K562 (cell line): ENCODE results near the gene NAPB. TPM values are rescaled to one million over a fixed set of nuclear protein-coding genes. Genes with fewer than 3 reads are reported as not detected.

Source experiments
- BCL6 ChIP-seq: fragments of 250-450 bp; sonication (Bioruptor Pico); IDR thresholded peaks from 2 replicates; pipeline ENCODE4 v1.4.0; 2020
- BRD9 ChIP-seq: fragments of 450-650 bp; IDR thresholded peaks from 2 replicates; pipeline ENCODE4 v1.6.1; 2018; ENCODE audit warnings: low read depth; ENCODE audit not compliant: partially characterized antibody
- CTBP1 ChIP-seq: fragments of 450-650 bp; IDR thresholded peaks from 2 replicates; pipeline ENCODE4 v1.6.1; 2016; ENCODE audit warnings: borderline replicate concordance
- E2F4 ChIP-seq: sonication (generic); formaldehyde crosslinking; IDR thresholded peaks from 2 replicates; pipeline ENCODE4 v1.8.0; 2022; ENCODE audit warnings: mild to moderate bottlenecking, low read depth, missing genetic modification reagents
- HNRNPLL ChIP-seq: fragments of 200-400 bp; formaldehyde crosslinking; IDR thresholded peaks from 2 replicates; pipeline ENCODE4 v1.6.1; 2017; ENCODE audit warnings: low read length, low read depth, mild to moderate bottlenecking; ENCODE audit not compliant: poor library complexity, severe bottlenecking
- HNRNPUL1 ChIP-seq: fragments of 200-400 bp; formaldehyde crosslinking; IDR thresholded peaks from 2 replicates; pipeline ENCODE4 v1.6.1; 2017; ENCODE audit warnings: low read length
- NFRKB ChIP-seq: fragments of 450-650 bp; IDR thresholded peaks from 2 replicates; pipeline ENCODE4 v1.6.1; 2016; ENCODE audit warnings: low read depth
- PCBP1 ChIP-seq: fragments of 200-400 bp; formaldehyde crosslinking; IDR thresholded peaks from 2 replicates; pipeline ENCODE4 v1.6.1; 2018; ENCODE audit warnings: mild to moderate bottlenecking, low read depth, low read length; ENCODE audit not compliant: poor library complexity, severe bottlenecking
- RBM34 ChIP-seq: fragments of 200-400 bp; formaldehyde crosslinking; IDR thresholded peaks from 2 replicates; pipeline ENCODE4 v1.6.1; 2018; ENCODE audit warnings: low read length, borderline replicate concordance; ENCODE audit not compliant: insufficient read depth
- TAF15 ChIP-seq: fragments of 200-400 bp; formaldehyde crosslinking; IDR thresholded peaks from 2 replicates; pipeline ENCODE4 v1.6.1; 2017; ENCODE audit warnings: mild to moderate bottlenecking, low read depth, low read length, moderate library complexity
- TFAM ChIP-seq: fragments of 250-450 bp; sonication (Bioruptor Pico); conservative IDR thresholded peaks from 2 replicates; pipeline ENCODE4 v1.5.0; 2021; ENCODE audit warnings: mild to moderate bottlenecking, moderate library complexity
- TSHZ1 ChIP-seq: fragments of 250-450 bp; sonication (Bioruptor Pico); IDR thresholded peaks from 2 replicates; pipeline ENCODE4 v1.4.0; 2020; ENCODE audit warnings: mild to moderate bottlenecking, moderate library complexity
- ZNF408 ChIP-seq: fragments of 250-450 bp; sonication (Bioruptor Pico); IDR thresholded peaks from 2 replicates; pipeline ENCODE4 v1.4.0; 2020; ENCODE audit warnings: low read depth, mild to moderate bottlenecking, moderate library complexity
- polyA plus RNA-seq, 8 experiments: library from polyadenylated mRNA; depleted of rRNA in 4 of 8; stranded (reverse) in 5 of 8; unstranded in 3 of 8; fragments of >200 nt; fragmentation: Nextera tagmentation in 2 of 8; fragmentation: Illumina TruSeq in 1 of 8; extraction: Ambion mirVana in 2 of 8; extraction: Trizol in 1 of 8; gene quantifications; 2 replicates each; pipeline versions ENCODE4 v1.2.1 to v1.2.3, GENCODE V29; 2011 to 2014; ENCODE audit warnings: inconsistent platforms in 1 of 8, missing spikeins in 1 of 8
- total RNA-seq, 7 experiments: library from RNA; depleted of rRNA in 6 of 7; stranded (reverse); fragments of >200 nt in 6 of 7; fragmentation: Illumina TruSeq in 2 of 7; extraction: Trizol in 2 of 7; gene quantifications; 2 replicates each; pipeline versions ENCODE4 v1.2.1 to v1.2.3, GENCODE V29; 2011 to 2021; ENCODE audit warnings: low replicate concordance in 1 of 7
- TF ChIP-seq, protein P1 (sequence below): fragments of 450-650 bp; IDR thresholded peaks from 2 replicates; pipeline ENCODE4 v1.7.0; 2016; ENCODE audit warnings: borderline replicate concordance
- TF ChIP-seq, protein P2 (sequence below): fragments of 250-450 bp; sonication (Bioruptor Pico); IDR thresholded peaks from 2 replicates; pipeline ENCODE4 v1.8.0; 2021; ENCODE audit warnings: moderate library complexity, mild to moderate bottlenecking, inconsistent platforms
- TF ChIP-seq, protein P3 (sequence below), 2 experiments: fragments of 200-800 bp in 1 of 2; sonication (Bioruptor generic) in 1 of 2; sonication (generic) in 1 of 2; formaldehyde crosslinking in 1 of 2; IDR thresholded peaks in 1 of 2; conservative IDR thresholded peaks in 1 of 2; 2 replicates each; pipeline versions ENCODE4 v1.5.0 to v1.6.1; 2016 to 2020; ENCODE audit warnings: missing compliant biosample characterization in 1 of 2, missing genetic modification characterization in 1 of 2, missing genetic modification reagents in 1 of 2

The NAPB gene
- total and polyA plus RNA-seq, 9 of the 15 experiments (the other 6 are each of a cell fraction or from before 2014, with no cell fraction given), result 1.4 to 7.7 (median 5.2) TPM

GRCh38 chr20:23420943-23421931, at the start of gene NAPB (continued):
- TF ChIP-seq, protein P1, sequence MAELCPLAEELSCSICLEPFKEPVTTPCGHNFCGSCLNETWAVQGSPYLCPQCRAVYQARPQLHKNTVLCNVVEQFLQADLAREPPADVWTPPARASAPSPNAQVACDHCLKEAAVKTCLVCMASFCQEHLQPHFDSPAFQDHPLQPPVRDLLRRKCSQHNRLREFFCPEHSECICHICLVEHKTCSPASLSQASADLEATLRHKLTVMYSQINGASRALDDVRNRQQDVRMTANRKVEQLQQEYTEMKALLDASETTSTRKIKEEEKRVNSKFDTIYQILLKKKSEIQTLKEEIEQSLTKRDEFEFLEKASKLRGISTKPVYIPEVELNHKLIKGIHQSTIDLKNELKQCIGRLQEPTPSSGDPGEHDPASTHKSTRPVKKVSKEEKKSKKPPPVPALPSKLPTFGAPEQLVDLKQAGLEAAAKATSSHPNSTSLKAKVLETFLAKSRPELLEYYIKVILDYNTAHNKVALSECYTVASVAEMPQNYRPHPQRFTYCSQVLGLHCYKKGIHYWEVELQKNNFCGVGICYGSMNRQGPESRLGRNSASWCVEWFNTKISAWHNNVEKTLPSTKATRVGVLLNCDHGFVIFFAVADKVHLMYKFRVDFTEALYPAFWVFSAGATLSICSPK, result no peak
- no peak for TF ChIP-seq TAF15
- no peak for TF ChIP-seq NFRKB
- TF ChIP-seq TSHZ1, result no peak
- no peak for TF ChIP-seq BCL6 (CRISPR knock-in tag)
- TF ChIP-seq PCBP1, result no peak
- TF ChIP-seq CTBP1, result peak; percentile 39; the same call in 1 of the 2 replicates
- TF ChIP-seq RBM34, result no peak
- TF ChIP-seq HNRNPLL, result no peak
- TF ChIP-seq TFAM (CRISPR knock-in tag), result no peak
- TF ChIP-seq BRD9, result no peak
- TF ChIP-seq ZNF408 (CRISPR knock-in tag), result no peak
- no peak for TF ChIP-seq E2F4 (CRISPR knock-in tag)
- TF ChIP-seq, protein P2, sequence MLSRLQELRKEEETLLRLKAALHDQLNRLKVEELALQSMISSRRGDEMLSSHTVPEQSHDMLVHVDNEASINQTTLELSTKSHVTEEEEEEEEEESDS (CRISPR knock-in tag), result no peak
- no peak for TF ChIP-seq HNRNPUL1
- TF ChIP-seq, protein P3, sequence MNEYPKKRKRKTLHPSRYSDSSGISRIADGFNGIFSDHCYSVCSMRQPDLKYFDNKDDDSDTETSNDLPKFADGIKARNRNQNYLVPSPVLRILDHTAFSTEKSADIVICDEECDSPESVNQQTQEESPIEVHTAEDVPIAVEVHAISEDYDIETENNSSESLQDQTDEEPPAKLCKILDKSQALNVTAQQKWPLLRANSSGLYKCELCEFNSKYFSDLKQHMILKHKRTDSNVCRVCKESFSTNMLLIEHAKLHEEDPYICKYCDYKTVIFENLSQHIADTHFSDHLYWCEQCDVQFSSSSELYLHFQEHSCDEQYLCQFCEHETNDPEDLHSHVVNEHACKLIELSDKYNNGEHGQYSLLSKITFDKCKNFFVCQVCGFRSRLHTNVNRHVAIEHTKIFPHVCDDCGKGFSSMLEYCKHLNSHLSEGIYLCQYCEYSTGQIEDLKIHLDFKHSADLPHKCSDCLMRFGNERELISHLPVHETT (CRISPR knock-in tag; conservative IDR thresholded peaks at IDR 0.05 in 1 of 2, IDR thresholded peaks at IDR 0.05 in 1 of 2), result no peak
